ENCODE results near the gene COL18A1. TPM values are rescaled to one million over a fixed set of nuclear protein-coding genes. Genes with fewer than 3 reads are reported as not detected.

COL18A1 gene
- total and polyA plus RNA-seq, 9 of the 15 experiments (the other 6 are each of a cell fraction or from before 2014, with no cell fraction given), result 0.14 to 16.4 (median 2.0) TPM

- TF ChIP-seq CTCF (IDR thresholded peaks at IDR 0.05 in 2 of 3, conservative IDR thresholded peaks at IDR 0.05 in 1 of 3; ENCODE audit: insufficient read depth in 2 of 3, low read depth in 1 of 3, low read length in 3 of 3) (no peak), CHD2 (IDR thresholded peaks at IDR 0.05; ENCODE audit: low read depth, low read length) (no peak), ERF (CRISPR knock-in tag; IDR thresholded peaks at IDR 0.05) (no peak), IRF9 (tag; IDR thresholded peaks at IDR 0.05) (no peak; the same call in none of the 2 replicates), NFIX (CRISPR knock-in tag; IDR thresholded peaks at IDR 0.05; ENCODE audit: low read depth) (no peak), ARID3B (CRISPR knock-in tag; IDR thresholded peaks at IDR 0.05; ENCODE audit: borderline replicate concordance) (no peak), SMARCB1 (IDR thresholded peaks at IDR 0.05; ENCODE audit: insufficient read length, low read depth) (no peak), TAF7 (tag; IDR thresholded peaks at IDR 0.05) (no peak), ZFP91 (CRISPR knock-in tag; IDR thresholded peaks at IDR 0.05) (no peak), ETV5 (CRISPR knock-in tag; IDR thresholded peaks at IDR 0.05; ENCODE audit: low read depth) (peak; percentile 72; the same call in 1 of the 2 replicates), TCF3 (CRISPR knock-in tag; IDR thresholded peaks at IDR 0.05) (no peak; the same call in 1 of the 2 replicates), GATAD2B (IDR thresholded peaks at IDR 0.05; ENCODE audit: borderline replicate concordance) (no peak; the same call in 1 of the 2 replicates), CREB1 (IDR thresholded peaks at IDR 0.05) (no peak), CREB1 (CRISPR knock-in tag; IDR thresholded peaks at IDR 0.05) (no peak), ILF3 (IDR thresholded peaks at IDR 0.05; ENCODE audit: borderline replicate concordance) (no peak), SIN3A (IDR thresholded peaks at IDR 0.05; ENCODE audit: borderline replicate concordance in 2 of 2, control insufficient read depth in 1 of 2, low read depth in 2 of 2, low read length in 2 of 2) (no peak), ZNF140 (CRISPR knock-in tag; IDR thresholded peaks at IDR 0.05) (no peak), ARID3A (IDR thresholded peaks at IDR 0.05; ENCODE audit: borderline replicate concordance, low read depth, low read length) (no peak), POLR3G (IDR thresholded peaks at IDR 0.05; ENCODE audit: extremely low read depth, insufficient read length, insufficient replicate concordance) (no peak), MAFK (IDR thresholded peaks at IDR 0.05; ENCODE audit: low read length) (peak; percentile 83), POLR2AphosphoS2 (IDR thresholded peaks at IDR 0.05; ENCODE audit: low read length) (no peak), ZNF583 (CRISPR knock-in tag; IDR thresholded peaks at IDR 0.05) (no peak)
These were observed 41.0 kb upstream of the COL18A1 start (continued) for GRCh38 chr21:45363921-45364467.
